H1 (cell line): ENCODE results near the gene CAMKMT. TPM values are rescaled to one million over a fixed set of nuclear protein-coding genes. Genes with fewer than 3 reads are reported as not detected.

Experiments used
- CTCF ChIA-PET: fragments of 300-600 bp; sonication (Branson Sonifier 250); formaldehyde crosslinking; loops from one replicate; lab custom pipeline; 2021; ENCODE audit not compliant: partially characterized antibody; lab: Charles Lee
- POLR2A ChIA-PET: fragments of 300-600 bp; sonication (Branson Sonifier 250); formaldehyde crosslinking; loops from one replicate; lab custom pipeline; 2021; ENCODE audit warnings: inconsistent platforms; ENCODE audit not compliant: partially characterized antibody; lab: Charles Lee
- DNase-seq, 2 experiments: peaks; one replicate each; pipeline versions ENCODE4 v3.0.0 to v3.0.0-alpha.2; 2010 to 2022; ENCODE audit warnings: low spot score in 2 of 2, low read depth in 1 of 2, mixed read lengths in 1 of 2
- FAIRE-seq: peaks from 2 replicates; lab custom pipeline; 2011; peaks lifted over from hg19 to GRCh38; lab: Jason Lieb, UNC
- H2AFZ ChIP-seq: 2 replicates; pipeline ENCODE4 v1.8.1; 2012; ENCODE audit warnings: low read length, inconsistent platforms
- H2AK5ac ChIP-seq: 2 replicates; pipeline ENCODE4 v1.6.1; 2013; ENCODE audit warnings: low read depth, low read length
- H2BK120ac ChIP-seq: replicated peaks from 2 replicates; pipeline ENCODE3; 2013; ENCODE audit warnings: low read depth, low read length, inconsistent platforms
- H2BK12ac ChIP-seq: 2 replicates; pipeline ENCODE4 v1.6.1; 2013; ENCODE audit warnings: low read depth, low read length
- H2BK15ac ChIP-seq: 2 replicates; pipeline ENCODE4 v1.6.1; 2013; ENCODE audit warnings: low read length
- H2BK20ac ChIP-seq: 2 replicates; pipeline ENCODE4 v1.6.1; 2013; ENCODE audit warnings: low read length
- H2BK5ac ChIP-seq: 2 replicates; pipeline ENCODE4 v1.6.1; 2013; ENCODE audit warnings: low read depth, low read length
- H3K14ac ChIP-seq: 2 replicates; pipeline ENCODE4 v1.6.1; 2013; ENCODE audit warnings: inconsistent platforms; ENCODE audit not compliant: insufficient read length
- H3K18ac ChIP-seq: 2 replicates; pipeline ENCODE4 v1.6.1; 2013; ENCODE audit warnings: low read length; ENCODE audit errors: extremely low read depth
- H3K23ac ChIP-seq: 2 replicates; pipeline ENCODE4 v1.6.1; 2013; ENCODE audit warnings: inconsistent platforms; ENCODE audit not compliant: insufficient read length
- H3K23me2 ChIP-seq: 2 replicates; pipeline ENCODE4 v1.6.1; 2013; ENCODE audit warnings: low read depth, low read length
- H3K27ac ChIP-seq: 2 replicates; pipeline ENCODE4 v1.6.1; 2011; ENCODE audit warnings: low read depth, low read length, inconsistent platforms
- H3K27me3 ChIP-seq, 4 experiments: replicated peaks in 1 of 4; 1 replicate in 1 of 4; 2 replicates in 3 of 4; pipeline versions ENCODE4 v1.6.1 to v1.8.1; 2011 to 2013; ENCODE audit warnings: low read length in 3 of 4, mild to moderate bottlenecking in 3 of 4, inconsistent platforms in 2 of 4, mixed read lengths in 2 of 4, moderate library complexity in 1 of 4; ENCODE audit not compliant: control insufficient read depth in 3 of 4, insufficient read depth in 3 of 4; ENCODE audit errors: extremely low read depth in 1 of 4
- H3K36me3 ChIP-seq, 4 experiments: 2 replicates each; pipeline versions ENCODE4 v1.6.1 to v1.8.1; 2011 to 2013; ENCODE audit warnings: mild to moderate bottlenecking in 4 of 4, low read length in 3 of 4, moderate library complexity in 2 of 4, control low read depth in 1 of 4, inconsistent platforms in 1 of 4; ENCODE audit not compliant: insufficient read depth in 4 of 4, control insufficient read depth in 2 of 4
- H3K4ac ChIP-seq: replicated peaks from 2 replicates; pipeline ENCODE3; 2013; ENCODE audit warnings: low read length, low read depth, mixed read lengths, inconsistent platforms; ENCODE audit not compliant: insufficient read length
- H3K4me1 ChIP-seq, 4 experiments: replicated peaks in 1 of 4; 1 replicate in 1 of 4; 2 replicates in 3 of 4; pipeline versions ENCODE4 v1.6.1 to v1.8.1; 2011 to 2013; ENCODE audit warnings: low read length in 3 of 4, inconsistent platforms in 2 of 4, mixed read lengths in 1 of 4; ENCODE audit not compliant: insufficient read depth in 4 of 4, control insufficient read depth in 3 of 4
- H3K4me2 ChIP-seq, 2 experiments: 2 replicates each; pipeline versions ENCODE4 v1.6.1 to v1.8.1; 2011 to 2013; ENCODE audit warnings: low read depth in 2 of 2, low read length in 2 of 2, control low read depth in 1 of 2, inconsistent platforms in 1 of 2, mild to moderate bottlenecking in 1 of 2; ENCODE audit not compliant: insufficient read depth in 1 of 2
- H3K4me3 ChIP-seq, 4 experiments: fragments of 200-600, 300-600 bp in 1 of 4; sonication (generic), shearing (Covaris generic), sonication (Bioruptor Twin) in 1 of 4; 2 replicates each; pipeline versions ENCODE4 v1.5.1 to v1.8.1; 2011 to 2016; ENCODE audit warnings: low read length in 4 of 4, low read depth in 3 of 4, control low read depth in 2 of 4, inconsistent platforms in 2 of 4, mild to moderate bottlenecking in 2 of 4, mixed read lengths in 1 of 4, moderate library complexity in 1 of 4; ENCODE audit not compliant: insufficient read depth in 2 of 4; ENCODE audit errors: extremely low read depth in 1 of 4
- H3K56ac ChIP-seq: replicated peaks from 2 replicates; pipeline ENCODE3; 2013; ENCODE audit warnings: low read depth, mild to moderate bottlenecking, mixed read lengths, low read length, inconsistent platforms; ENCODE audit not compliant: insufficient read length
- H3K79me1 ChIP-seq: 2 replicates; pipeline ENCODE4 v1.6.1; 2013; ENCODE audit warnings: low read depth, low read length, control low read depth
- H3K79me2 ChIP-seq, 2 experiments: 2 replicates each; pipeline versions ENCODE4 v1.6.1 to v1.8.1; 2012 to 2013; ENCODE audit warnings: low read length in 2 of 2, mild to moderate bottlenecking in 2 of 2, inconsistent platforms in 1 of 2; ENCODE audit not compliant: insufficient read depth in 2 of 2, control insufficient read depth in 1 of 2
- H3K9ac ChIP-seq, 4 experiments: replicated peaks in 1 of 4; 1 replicate in 1 of 4; 2 replicates in 3 of 4; pipeline versions ENCODE4 v1.6.1 to v1.8.1; 2011 to 2013; ENCODE audit warnings: low read depth in 3 of 4, low read length in 3 of 4, control low read depth in 2 of 4, mild to moderate bottlenecking in 2 of 4, moderate library complexity in 2 of 4, inconsistent platforms in 1 of 4; ENCODE audit errors: extremely low read depth in 1 of 4
- H3K9me3 ChIP-seq, 2 experiments: 2 replicates each; pipeline versions ENCODE4 v1.6.1 to v1.8.1; 2012 to 2013; ENCODE audit warnings: mild to moderate bottlenecking in 2 of 2, moderate library complexity in 2 of 2, control low read depth in 1 of 2, inconsistent platforms in 1 of 2, low read depth in 1 of 2, low read length in 1 of 2, mixed read lengths in 1 of 2; ENCODE audit not compliant: insufficient read depth in 2 of 2
- H4K20me1 ChIP-seq, 2 experiments: replicated peaks in 1 of 2; 2 replicates each; pipeline versions ENCODE3 to v1.8.1; 2011 to 2013; ENCODE audit warnings: inconsistent platforms in 2 of 2, low read length in 2 of 2, mild to moderate bottlenecking in 1 of 2; ENCODE audit not compliant: insufficient read depth in 2 of 2, control insufficient read depth in 1 of 2
- H4K5ac ChIP-seq: 2 replicates; pipeline ENCODE4 v1.6.1; 2013; ENCODE audit warnings: low read length, low read depth, mixed read lengths, inconsistent platforms; ENCODE audit not compliant: insufficient read length
- H4K8ac ChIP-seq: 2 replicates; pipeline ENCODE4 v1.8.0; 2013; ENCODE audit warnings: mild to moderate bottlenecking, moderate library complexity, low read length, inconsistent platforms; ENCODE audit not compliant: insufficient read depth; ENCODE audit errors: extremely low read depth
- H4K91ac ChIP-seq: replicated peaks from 2 replicates; pipeline ENCODE3; 2013; ENCODE audit warnings: low read length, mixed read lengths, inconsistent platforms; ENCODE audit not compliant: insufficient read length
- BRCA1 ChIP-seq: IDR thresholded peaks from 2 replicates; pipeline ENCODE4 v1.6.1; 2012; ENCODE audit warnings: low read depth, low read length, improper control_type of control experiment
- NRF1 ChIP-seq: IDR thresholded peaks from 2 replicates; pipeline ENCODE4 v1.6.1; 2011; ENCODE audit warnings: mild to moderate bottlenecking, low read depth, low read length, improper control_type of control experiment
- WGBS, 2 experiments: shearing (Covaris generic) in 1 of 2; methylation state at CpG; one replicate each; pipeline versions ENCODE4 v1.1.6 to v1.1.7; 2013 to 2015; ENCODE audit warnings: low lambda C conversion rate in 2 of 2, mixed read lengths in 2 of 2, inconsistent platforms in 1 of 2, low coverage in 1 of 2, missing lambda C conversion rate in 1 of 2; ENCODE audit not compliant: insufficient replicate concordance in 2 of 2, insufficient coverage in 1 of 2, insufficient read length in 1 of 2; ENCODE audit errors: extremely low coverage in 1 of 2, missing lambda C conversion rate in 1 of 2; 5-methylcytosine and 5-hydroxymethylcytosine counted together
- polyA plus RNA-seq, 7 experiments: library from polyadenylated mRNA; depleted of rRNA in 3 of 7; stranded (reverse) in 5 of 7; unstranded in 2 of 7; fragments of >200 nt in 5 of 7; fragments of 200-250 nt in 2 of 7; gene quantifications; 1 replicate in 5 of 7; 2 replicates in 1 of 7; 4 replicates in 1 of 7; pipeline versions ENCODE4 v1.2.1 to v1.2.3, GENCODE V29; 2011 to 2013; ENCODE audit warnings: missing spikeins in 2 of 7, mixed read lengths in 2 of 7
- total RNA-seq: library from RNA; stranded (reverse); fragmentation: NEBNext Ultra II Directional; extraction: Animal tissue kit (Norgen Biotek cat#: 25700); gene quantifications from 2 replicates; pipeline ENCODE4 v1.2.1, GENCODE V29; 2021

The CAMKMT gene
- total and polyA plus RNA-seq, 2 of the 8 experiments (the other 6 are each of a cell fraction or from before 2014, with no cell fraction given) = 14.7 to 22.4 TPM

DNA sequence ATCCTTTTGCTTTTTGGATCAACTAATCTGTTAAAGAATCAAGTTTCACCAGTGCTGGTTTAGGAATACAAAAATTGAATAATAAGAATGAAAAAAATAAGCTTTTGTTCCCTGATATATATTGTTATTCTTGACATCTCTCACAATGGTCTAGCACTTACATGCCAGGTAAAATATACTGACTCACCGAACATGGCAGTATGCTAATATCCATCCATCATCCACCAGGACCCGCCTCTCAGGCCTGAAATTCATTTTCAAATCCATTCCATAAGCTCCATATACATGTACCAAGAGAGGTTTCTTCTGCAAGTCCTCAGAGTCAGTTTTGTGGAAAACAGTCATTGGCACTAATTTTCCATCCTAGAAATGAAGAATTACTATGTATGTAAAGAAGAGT is 33.0 kb upstream of the CAMKMT start:
- Histone ChIP-seq H3K18ac (no peak overlapping the region), H3K4ac (no peak overlapping the region), H3K4me1 (peaks cover 0 to 3% (median 1%) of the 10 kb centered on the region in 4 experiments; a peak in 1 of 7 replicates), H2BK15ac (no peak overlapping the region), H4K5ac (no peak overlapping the region), H3K27ac (no peak overlapping the region), H2BK12ac (no peak overlapping the region), H3K23me2 (no peaks in the 10 kb centered on the region), H3K23ac (no peak overlapping the region), H2BK5ac (no peak overlapping the region), H4K8ac (no peak overlapping the region), H3K9me3 (no peaks in the 10 kb centered on the region), H2BK20ac (no peak overlapping the region), H3K27me3 (no peaks in the 10 kb centered on the region), H3K9ac (no peak overlapping the region), H3K79me2 (no peaks in the 10 kb centered on the region), H2AFZ (no peak overlapping the region), H3K14ac (no peak overlapping the region), H3K4me2 (no peak overlapping the region), H3K56ac (no peak overlapping the region), H4K20me1 (no peaks in the 10 kb centered on the region), H3K4me3 (no peak overlapping the region), H3K79me1 (no peaks in the 10 kb centered on the region), H3K36me3 (peaks cover 0 to 14% (median 7%) of the 10 kb centered on the region in 4 experiments; a peak in 4 of 8 replicates), H2BK120ac (no peak overlapping the region), H2AK5ac (no peak overlapping the region), H4K91ac (no peak overlapping the region)
- ChIA-PET CTCF (interaction anchor here (0.7 to 2.0 kb wide), 3 partner anchors 15 to 600 kb away, joined by 4 to 5 read pairs (median 4); no protein-coding TSS in a partner anchor), POLR2A (interaction anchor here (0.7 kb wide), 1 partner anchor 10 kb away, joined by 3 read pairs; no protein-coding TSS in a partner anchor)
- TF ChIP-seq BRCA1 (no peak), NRF1 (no peak)
- DNase-seq (no peak), FAIRE-seq (no peak)
- 92% methylated on average over 2 of the region's 2 CpGs; no CpG with 5 or more reads in 1 of the 2 experiments for WGBS, 2 experiments
